EH (cell line): ENCODE data around the gene CIDEA.
"Not testable (repeated sequence)": the region's sequence is repeated elsewhere in the genome, so short reads cannot be mapped to it uniquely, and the experiment has no call there.

ENCODE experiments used
- DNase-seq: peaks from one replicate; pipeline ENCODE4 v3.0.0-alpha.2; 2015; ENCODE audit warnings: low read depth

The CIDEA gene

GRCh38 chr18:12254136-12254819, at the start of gene CIDEA:
Gene CIDEA (plus strand): TSS chr18:12254361. CDS start chr18:12254384, 23 bp downstream.
- DNase-seq = peak; percentile 27

GRCh38 chr18:12208296-12209153, 45.6 kb upstream of the CIDEA start:
- not testable (repeated sequence) for DNase-seq

- not testable (repeated sequence) for DNase-seq
Observed at GRCh38 chr18:12212308-12212707, 41.9 kb upstream of the CIDEA start.

GRCh38 chr18:12214296-12215005, 39.7 kb upstream of the CIDEA start:
- DNase-seq = not testable (repeated sequence)

GRCh38 chr18:12216471-12216870, 37.7 kb upstream of the CIDEA start:
- DNase-seq = not testable (repeated sequence)

- DNase-seq = not testable (repeated sequence)
Observed at GRCh38 chr18:12218603-12219002, 35.6 kb upstream of the CIDEA start.

GRCh38 chr18:12222041-12222440, 32.1 kb upstream of the CIDEA start:
- not testable (repeated sequence) for DNase-seq

- DNase-seq = not testable (repeated sequence)
Observed at GRCh38 chr18:12223326-12223725, 30.8 kb upstream of the CIDEA start.

- DNase-seq = not testable (repeated sequence)
Observed at GRCh38 chr18:12226807-12227206, 27.4 kb upstream of the CIDEA start.

- DNase-seq = not testable (repeated sequence)
Observed at GRCh38 chr18:12227399-12228186, 26.6 kb upstream of the CIDEA start.

GRCh38 chr18:12228308-12228707, 25.9 kb upstream of the CIDEA start:
- not testable (repeated sequence) for DNase-seq

GRCh38 chr18:12230561-12230960, 23.6 kb upstream of the CIDEA start:
- not testable (repeated sequence) for DNase-seq

- no peak for DNase-seq
Observed at GRCh38 chr18:12231040-12231882, 22.9 kb upstream of the CIDEA start.

- DNase-seq = no peak
Observed at GRCh38 chr18:12231986-12232385, 22.2 kb upstream of the CIDEA start.

- DNase-seq = peak; percentile 30
Observed at GRCh38 chr18:12233378-12233777, 20.8 kb upstream of the CIDEA start.

- no peak for DNase-seq
Observed at GRCh38 chr18:12234451-12235190, 19.5 kb upstream of the CIDEA start.

- no peak for DNase-seq
Observed at GRCh38 chr18:12236141-12236540, 18.0 kb upstream of the CIDEA start.

GRCh38 chr18:12236934-12237832, 17.0 kb upstream of the CIDEA start:
- peak; percentile 55 for DNase-seq

GRCh38 chr18:12238826-12239225, 15.3 kb upstream of the CIDEA start:
- peak; percentile 30 for DNase-seq
